HepG2 (cell line): Measurements from ENCODE around the gene FOXR1. TPM values are rescaled to one million over a fixed set of nuclear protein-coding genes. Genes with fewer than 3 reads are reported as not detected.

ENCODE experiments used
- BCLAF1 ChIP-seq: fragments of 450-650 bp; IDR thresholded peaks from 2 replicates; pipeline ENCODE4 v1.6.1; 2017; ENCODE audit warnings: mild to moderate bottlenecking
- CHCHD3 ChIP-seq: sonication (generic); formaldehyde crosslinking; IDR thresholded peaks from 2 replicates; pipeline ENCODE4 v1.8.0; 2022; ENCODE audit warnings: mild to moderate bottlenecking, missing genetic modification reagents, moderate library complexity
- E2F5 ChIP-seq: sonication (generic); formaldehyde crosslinking; conservative IDR thresholded peaks from 2 replicates; pipeline ENCODE4 v1.4.0; 2020; ENCODE audit warnings: missing genetic modification reagents
- HES4 ChIP-seq: sonication (generic); formaldehyde crosslinking; IDR thresholded peaks from 2 replicates; pipeline ENCODE4 v1.9.0; 2021; ENCODE audit warnings: mild to moderate bottlenecking, missing genetic modification reagents, borderline replicate concordance
- KLF9 ChIP-seq: IDR thresholded peaks from 2 replicates; pipeline ENCODE4 v1.6.1; 2016; ENCODE audit warnings: low read depth
- MIXL1 ChIP-seq: IDR thresholded peaks from 2 replicates; pipeline ENCODE4 v1.6.1; 2016
- NR0B2 ChIP-seq: sonication (generic); formaldehyde crosslinking; IDR thresholded peaks from 2 replicates; pipeline ENCODE4 v1.4.0; 2020; ENCODE audit warnings: mild to moderate bottlenecking, missing genetic modification reagents
- POLR2AphosphoS5 ChIP-seq: IDR thresholded peaks from 2 replicates; pipeline ENCODE4 v1.6.1; 2012; ENCODE audit warnings: low read depth, low read length
- SNAI1 ChIP-seq: sonication (generic); formaldehyde crosslinking; IDR thresholded peaks from 2 replicates; pipeline ENCODE4 v1.5.0; 2020; ENCODE audit warnings: mild to moderate bottlenecking, missing genetic modification reagents, borderline replicate concordance
- SRF ChIP-seq: IDR thresholded peaks from 2 replicates; pipeline ENCODE4 v1.6.1; 2011; ENCODE audit warnings: mild to moderate bottlenecking, low read depth, low read length, moderate library complexity
- TIGD3 ChIP-seq: sonication (generic); formaldehyde crosslinking; IDR thresholded peaks from 2 replicates; pipeline ENCODE4 v1.5.1; 2020; ENCODE audit warnings: mild to moderate bottlenecking, missing genetic modification reagents, borderline replicate concordance
- ZFYVE20 ChIP-seq: sonication (generic); formaldehyde crosslinking; IDR thresholded peaks from 2 replicates; pipeline ENCODE4 v1.8.0; 2023; ENCODE audit warnings: low read depth, mild to moderate bottlenecking, moderate library complexity, missing genetic modification reagents, borderline replicate concordance
- ZNF18 ChIP-seq: sonication (generic); formaldehyde crosslinking; IDR thresholded peaks from 2 replicates; pipeline ENCODE4 v1.8.0; 2022; ENCODE audit warnings: mild to moderate bottlenecking, missing genetic modification reagents; ENCODE audit not compliant: insufficient replicate concordance
- ZNF180 ChIP-seq: sonication (generic); formaldehyde crosslinking; IDR thresholded peaks from 2 replicates; pipeline ENCODE4 v1.4.0; 2020; ENCODE audit warnings: low read depth, missing genetic modification reagents, borderline replicate concordance
- ZNF414 ChIP-seq: sonication (generic); formaldehyde crosslinking; IDR thresholded peaks from 2 replicates; pipeline ENCODE4 v1.5.0; 2020; ENCODE audit warnings: missing genetic modification reagents
- ZNF432 ChIP-seq: sonication (generic); formaldehyde crosslinking; IDR thresholded peaks from 2 replicates; pipeline ENCODE4 v1.5.0; 2020; ENCODE audit warnings: missing genetic modification reagents, mild to moderate bottlenecking, borderline replicate concordance
- ZNF660 ChIP-seq: sonication (generic); formaldehyde crosslinking; IDR thresholded peaks from 2 replicates; pipeline ENCODE4 v1.5.1; 2020; ENCODE audit warnings: mild to moderate bottlenecking, low read depth, missing genetic modification reagents, borderline replicate concordance
- ZSCAN5A ChIP-seq: sonication (generic); formaldehyde crosslinking; IDR thresholded peaks from 2 replicates; pipeline ENCODE4 v1.8.0; 2022; ENCODE audit warnings: mild to moderate bottlenecking, missing genetic modification reagents, borderline replicate concordance
- ZSCAN9 ChIP-seq: IDR thresholded peaks from 2 replicates; pipeline ENCODE4 v1.6.1; 2016; ENCODE audit warnings: borderline replicate concordance
- polyA plus RNA-seq, 8 experiments: library from polyadenylated mRNA; depleted of rRNA in 3 of 8; stranded (reverse) in 7 of 8; unstranded in 1 of 8; fragments of >200 nt; fragmentation: Illumina TruSeq in 4 of 8; extraction: Trizol in 4 of 8; gene quantifications; 2 replicates each; pipeline versions ENCODE4 v1.2.1 to v1.2.3, GENCODE V29; 2011 to 2016; ENCODE audit warnings: low read depth in 4 of 8, missing spikeins in 1 of 8, mixed read lengths in 1 of 8; ENCODE audit not compliant: insufficient read depth in 1 of 8
- total RNA-seq, 5 experiments: library from RNA; depleted of rRNA; stranded (reverse); fragments of >200 nt; fragmentation: Illumina TruSeq; extraction: Trizol; gene quantifications; 2 replicates each; pipeline ENCODE4 v1.2.3, GENCODE V29; 2016; ENCODE audit warnings: low read depth in 1 of 5

Gene FOXR1
- total and polyA plus RNA-seq, 2 of the 13 experiments (the other 11 are each of a cell fraction or from before 2014, with no cell fraction given), result not detected

GRCh38 chr11:119025978-119026766 lies 54.6 kb downstream of the FOXR1 start (continued):
- TF ChIP-seq TIGD3, result no peak
- no peak for TF ChIP-seq ZSCAN9 (CRISPR knock-in tag)
- TF ChIP-seq NR0B2 (CRISPR knock-in tag), result no peak
- TF ChIP-seq CHCHD3 (CRISPR knock-in tag), result no peak
- TF ChIP-seq SRF, result no peak
- no peak for TF ChIP-seq ZNF180 (CRISPR knock-in tag)
- no peak for TF ChIP-seq E2F5 (CRISPR knock-in tag)
- TF ChIP-seq KLF9 (CRISPR knock-in tag), result no peak
- TF ChIP-seq HES4 (CRISPR knock-in tag), result no peak
- no peak for TF ChIP-seq ZNF432 (CRISPR knock-in tag)
- TF ChIP-seq POLR2AphosphoS5, result no peak
- no peak for TF ChIP-seq MIXL1
- no peak for TF ChIP-seq SNAI1
- TF ChIP-seq BCLAF1, result no peak
- no peak for TF ChIP-seq ZNF414
- no peak for TF ChIP-seq ZFYVE20
- no peak for TF ChIP-seq ZSCAN5A (CRISPR knock-in tag)
- no peak for TF ChIP-seq ZNF18 (CRISPR knock-in tag)
- TF ChIP-seq ZNF660, result no peak
